H9 (cell line): ENCODE data around the gene PCSK9. TPM values are rescaled to one million over a fixed set of nuclear protein-coding genes. Genes with fewer than 3 reads are reported as not detected.

Experiments
- DNase-seq: peaks from one replicate; pipeline ENCODE4 v3.0.0-alpha.2; 2017
- H2AFZ ChIP-seq: one replicate; pipeline ENCODE4 v1.6.1; 2013; ENCODE audit warnings: mild to moderate bottlenecking, low read length, control low read depth, moderate library complexity
- H2AK5ac ChIP-seq: 2 replicates; pipeline ENCODE4 v1.6.1; 2013; ENCODE audit warnings: low read length, control low read depth, mixed read lengths; ENCODE audit not compliant: insufficient read length
- H2BK120ac ChIP-seq: one replicate; pipeline ENCODE4 v1.6.1; 2013; ENCODE audit warnings: low read depth, mild to moderate bottlenecking, low read length, control low read depth, inconsistent platforms; ENCODE audit not compliant: poor library complexity, severe bottlenecking
- H2BK12ac ChIP-seq: 2 replicates; pipeline ENCODE4 v1.6.1; 2013; ENCODE audit warnings: low read length, control low read depth, mixed read lengths, low read depth; ENCODE audit not compliant: insufficient read length
- H2BK15ac ChIP-seq: 2 replicates; pipeline ENCODE4 v1.6.1; 2013; ENCODE audit warnings: low read depth, low read length, control low read depth
- H2BK20ac ChIP-seq: one replicate; pipeline ENCODE4 v1.6.1; 2013; ENCODE audit warnings: low read depth, mild to moderate bottlenecking, low read length, control low read depth, inconsistent platforms; ENCODE audit not compliant: poor library complexity, severe bottlenecking
- H2BK5ac ChIP-seq: 2 replicates; pipeline ENCODE4 v1.6.1; 2013; ENCODE audit warnings: low read length, control low read depth, mixed read lengths; ENCODE audit not compliant: insufficient read length
- H3K14ac ChIP-seq: 2 replicates; pipeline ENCODE4 v1.6.1; 2013; ENCODE audit warnings: low read length, control low read depth; ENCODE audit not compliant: insufficient read depth
- H3K18ac ChIP-seq: 2 replicates; pipeline ENCODE4 v1.6.1; 2013; ENCODE audit warnings: low read depth, mild to moderate bottlenecking, mixed read lengths, low read length, control low read depth; ENCODE audit not compliant: insufficient read length
- H3K23ac ChIP-seq: 2 replicates; pipeline ENCODE4 v1.6.1; 2013; ENCODE audit warnings: low read length, control low read depth, mixed read lengths, low read depth; ENCODE audit not compliant: insufficient read length
- H3K23me2 ChIP-seq: 2 replicates; pipeline ENCODE4 v1.6.1; 2013; ENCODE audit warnings: low read depth, mild to moderate bottlenecking, mixed read lengths, low read length, control low read depth; ENCODE audit not compliant: insufficient read length, poor library complexity, severe bottlenecking
- H3K27ac ChIP-seq: 2 replicates; pipeline ENCODE4 v1.5.1; 2013; ENCODE audit warnings: low read length, control low read depth, mixed read lengths, low read depth; ENCODE audit not compliant: insufficient read length
- H3K27me3 ChIP-seq: 2 replicates; pipeline ENCODE4 v1.6.1; 2013; ENCODE audit warnings: low read length, control low read depth, inconsistent platforms; ENCODE audit not compliant: insufficient read depth
- H3K4ac ChIP-seq: 2 replicates; pipeline ENCODE4 v1.6.1; 2013; ENCODE audit warnings: low read depth, mild to moderate bottlenecking, control low read depth, inconsistent platforms, low read length, moderate library complexity
- H3K4me1 ChIP-seq: 2 replicates; pipeline ENCODE4 v1.6.1; 2013; ENCODE audit warnings: low read length, control low read depth, inconsistent platforms; ENCODE audit not compliant: insufficient read depth
- H3K4me2 ChIP-seq: 2 replicates; pipeline ENCODE4 v1.6.1; 2013; ENCODE audit warnings: low read length, control low read depth, mixed read lengths; ENCODE audit not compliant: insufficient read length, insufficient read depth
- H3K56ac ChIP-seq: 2 replicates; pipeline ENCODE4 v1.6.1; 2013; ENCODE audit warnings: low read depth, mild to moderate bottlenecking, mixed read lengths, low read length, control low read depth; ENCODE audit not compliant: insufficient read length
- H3K79me1 ChIP-seq: 2 replicates; pipeline ENCODE4 v1.6.1; 2013; ENCODE audit warnings: low read depth, mild to moderate bottlenecking, moderate library complexity, low read length, control low read depth, inconsistent platforms; ENCODE audit not compliant: insufficient read depth, poor library complexity, severe bottlenecking
- H3K79me2 ChIP-seq: 2 replicates; pipeline ENCODE4 v1.6.1; 2013; ENCODE audit warnings: low read length, control low read depth, inconsistent platforms; ENCODE audit not compliant: insufficient read depth
- H3K9ac ChIP-seq: 2 replicates; pipeline ENCODE4 v1.6.1; 2013; ENCODE audit warnings: low read length, control low read depth, mixed read lengths; ENCODE audit not compliant: insufficient read length; ENCODE audit errors: extremely low read depth
- H3K9me3 ChIP-seq: one replicate; pipeline ENCODE4 v1.6.1; 2013; ENCODE audit warnings: low read depth, low read length, inconsistent platforms; ENCODE audit not compliant: control insufficient read depth
- H3T11ph ChIP-seq: one replicate; pipeline ENCODE4 v1.6.1; 2013; ENCODE audit warnings: mild to moderate bottlenecking, low read length, control low read depth, inconsistent platforms
- H4K20me1 ChIP-seq: one replicate; pipeline ENCODE4 v1.6.1; 2013; ENCODE audit not compliant: control insufficient read depth, insufficient read length, insufficient read depth
- H4K5ac ChIP-seq: 2 replicates; pipeline ENCODE4 v1.6.1; 2013; ENCODE audit warnings: low read depth, mild to moderate bottlenecking, mixed read lengths, low read length, control low read depth; ENCODE audit not compliant: insufficient read length
- H4K8ac ChIP-seq: replicated peaks from 2 replicates; pipeline ENCODE4 v1.6.1; 2013; ENCODE audit warnings: low read length, control low read depth, mixed read lengths, low read depth; ENCODE audit not compliant: insufficient read length
- H4K91ac ChIP-seq: 2 replicates; pipeline ENCODE4 v1.6.1; 2013; ENCODE audit warnings: low read depth, mild to moderate bottlenecking, moderate library complexity, mixed read lengths, low read length, control low read depth; ENCODE audit not compliant: insufficient read length
- H3K27ac Mint-ChIP-seq, 3 experiments: 2 replicates in 2 of 3; 3 replicates in 1 of 3; pipeline ENCODE4 v1.8.0; 2020 to 2021; ENCODE audit warnings: mixed read lengths in 3 of 3, mild to moderate bottlenecking in 1 of 3, moderate library complexity in 1 of 3
- H3K27me3 Mint-ChIP-seq: 2 replicates; pipeline ENCODE4 v1.8.0; 2021; ENCODE audit warnings: low read depth, mild to moderate bottlenecking, moderate library complexity, mixed read lengths
- H3K36me3 Mint-ChIP-seq, 3 experiments: 2 replicates in 2 of 3; 3 replicates in 1 of 3; pipeline ENCODE4 v1.8.0; 2020 to 2021; ENCODE audit warnings: low read depth in 3 of 3, mixed read lengths in 3 of 3; ENCODE audit not compliant: insufficient read depth in 1 of 3
- H3K4me1 Mint-ChIP-seq, 2 experiments: 2 replicates each; pipeline ENCODE4 v1.8.0; 2020; ENCODE audit warnings: mixed read lengths in 2 of 2
- H3K4me3 Mint-ChIP-seq, 2 experiments: 2 replicates in 1 of 2; 3 replicates in 1 of 2; pipeline ENCODE4 v1.8.0; 2020 to 2021; ENCODE audit warnings: mild to moderate bottlenecking in 2 of 2, mixed read lengths in 2 of 2, moderate library complexity in 1 of 2
- H3K9me3 Mint-ChIP-seq, 2 experiments: 2 replicates in 1 of 2; 3 replicates in 1 of 2; pipeline ENCODE4 v1.8.0; 2020; ENCODE audit warnings: mild to moderate bottlenecking in 2 of 2, mixed read lengths in 2 of 2, moderate library complexity in 1 of 2
- CTCF ChIP-seq: fragments of 200-600 bp; sonication (generic); conservative IDR thresholded peaks from 3 replicates; pipeline ENCODE4 v1.8.0; 2021; ENCODE audit warnings: antibody characterized with exemption, mild to moderate bottlenecking
- WGBS: extraction: QIAGEN DNeasy Blood & Tissue Kit; methylation state at CpG from one replicate; pipeline ENCODE4 v1.1.7; 2013; ENCODE audit warnings: missing lambda C conversion rate, low lambda C conversion rate, mixed read lengths; ENCODE audit not compliant: insufficient read length; ENCODE audit errors: extremely low coverage; 5-methylcytosine and 5-hydroxymethylcytosine counted together
- total RNA-seq: library from RNA; stranded (reverse); gene quantifications from 2 replicates; pipeline ENCODE4 v1.2.1, GENCODE V29; 2021

PCSK9 gene
- total RNA-seq, 1 experiment from 2014 or later = 75.1 TPM

GRCh38 chr1:55056632-55056992 lies 17.3 kb downstream of the PCSK9 start:
- Histone ChIP-seq H2AK5ac (no peak overlapping the region), H2BK5ac (no peak overlapping the region), H2BK120ac (no peak overlapping the region), H3K9me3 (no peaks in the 10 kb centered on the region), H4K20me1 (peaks cover 4% of the 10 kb centered on the region), H3K18ac (no peak overlapping the region), H2AFZ (no peak overlapping the region), H3K56ac (no peak overlapping the region), H3K79me2 (no peaks in the 10 kb centered on the region), H2BK20ac (no peak overlapping the region), H2BK15ac (no peak overlapping the region), H3K23ac (no peak overlapping the region), H3K79me1 (no peaks in the 10 kb centered on the region), H2BK12ac (no peak overlapping the region), H3K4ac (no peak overlapping the region), H3K23me2 (no peaks in the 10 kb centered on the region), H3K14ac (no peak overlapping the region), H4K5ac (no peak overlapping the region), H4K91ac (no peak overlapping the region), H3T11ph (no peak overlapping the region), H3K4me1 (no peaks in the 10 kb centered on the region), H3K9ac (no peak overlapping the region), H4K8ac (no peak overlapping the region), H3K27me3 (no peaks in the 10 kb centered on the region), H3K4me2 (no peak overlapping the region), H3K27ac (no peak overlapping the region)
- Mint-ChIP-seq H3K4me1 (no peaks in the 10 kb centered on the region), H3K36me3 (peaks cover 16 to 72% (median 40%) of the 10 kb centered on the region in 3 experiments; a peak in 6 of 7 replicates), H3K27me3 (no peaks in the 10 kb centered on the region), H3K9me3 (no peaks in the 10 kb centered on the region), H3K27ac (no peak overlapping the region; a peak in 1 of 7 replicates), H3K4me3 (no peak overlapping the region)
- WGBS = no CpG with 5 or more reads among the region's 20 CpGs
- TF ChIP-seq CTCF = no peak
- DNase-seq = peak; percentile 20
